Right cardiac atrium (tissue), 5 donors: ENCODE measurements around the gene CER1. TPM values are rescaled to one million over a fixed set of nuclear protein-coding genes. Genes with fewer than 3 reads are reported as not detected.
A peak's percentile ranks its signal among the peaks of the same experiment; 100 is the strongest.

Source experiments
- ATAC-seq, 2 donors: fragments of 200-7000 bp; cut with Tn5 transposase; one replicate each; pipeline versions ENCODE4 v1.8.0 to v1.9.1; 2020; ENCODE audit warnings: moderate library complexity in 2 of 2, mild to moderate bottlenecking in 1 of 2
- DNase-seq, 3 donors: peaks; one replicate each; pipeline ENCODE4 v3.0.0-alpha.2; 2020
- H3K27ac ChIP-seq: one replicate; pipeline ENCODE4 v1.5.1; 2013; ENCODE audit warnings: mild to moderate bottlenecking, low read length, control low read depth, moderate library complexity
- H3K27me3 ChIP-seq: one replicate; pipeline ENCODE4 v1.6.1; 2013; ENCODE audit not compliant: control insufficient read depth, insufficient read depth
- H3K4me1 ChIP-seq: one replicate; pipeline ENCODE4 v1.6.1; 2013; ENCODE audit warnings: low read length; ENCODE audit not compliant: control insufficient read depth, insufficient read depth
- H3K4me3 ChIP-seq: one replicate; pipeline ENCODE4 v1.5.1; 2013; ENCODE audit warnings: low read length, control low read depth
- H3K9me3 ChIP-seq: one replicate; pipeline ENCODE4 v1.6.1; 2013; ENCODE audit warnings: low read length; ENCODE audit not compliant: control insufficient read depth
- WGBS: extraction: QIAGEN DNeasy Blood & Tissue Kit; methylation state at CpG from one replicate; pipeline ENCODE4 v1.1.7; 2013; 5-methylcytosine and 5-hydroxymethylcytosine counted together
- intact Hi-C, 4 donors: fragments of 100-400 bp; cut with DNase I; formaldehyde crosslinking; loops; one replicate each; pipeline versions ENCODE4 v1.11.0 to v1.14.0; 2022 to 2023
- polyA plus RNA-seq: library from polyadenylated mRNA; stranded (reverse); fragments of 200-250 nt; gene quantifications from one replicate; pipeline ENCODE4 v1.2.3, GENCODE V29; 2013
- total RNA-seq, 4 donors: library from RNA; stranded (reverse); fragmentation: NEBNext Ultra II Directional; extraction: Animal tissue kit (Norgen Biotek cat#: 25700); gene quantifications; one replicate each; pipeline ENCODE4 v1.2.1, GENCODE V29; 2021
- donor health status: healthy with polysubstance abuse.
- donor health status: DM: no; HTN: yes; CAD: no.
- donor health status: DM: no; HTN: no; CAD: no.
- donor health status: DM: no; HTN: yes; CAD: no; lungs with severe emphysema.
- donor health status: DM: yes; HTN: yes; CAD: no.

CER1 gene
- total and polyA plus RNA-seq, 5 donors, result not detected

DNA sequence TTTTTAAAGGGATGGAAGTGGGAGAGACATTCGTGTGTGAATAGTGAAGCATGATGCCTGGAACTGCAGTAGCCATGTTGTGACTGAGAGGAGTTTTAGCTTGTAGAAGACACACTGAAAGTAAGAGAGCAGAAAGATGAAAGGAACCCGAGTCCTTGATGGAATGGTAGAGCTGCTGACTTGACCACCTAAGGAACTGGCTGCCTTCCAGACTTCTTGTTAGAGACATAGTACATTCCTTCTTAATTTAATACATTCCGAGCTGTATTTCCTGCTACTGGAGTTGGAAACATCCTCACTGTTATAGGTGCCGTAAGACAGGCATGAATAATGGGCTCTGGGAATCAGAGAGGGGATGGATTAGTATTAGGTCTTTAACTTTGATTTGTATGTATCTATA lies 7.4 kb downstream of the CER1 start:
- H3K4me1 ChIP-seq, result no peaks in the 10 kb centered on the region
- ATAC-seq, result no peak
- H3K27ac ChIP-seq, result no peak overlapping the region
- DNase-seq, result no peak
- no peak overlapping the region for H3K4me3 ChIP-seq
- H3K9me3 ChIP-seq, result no peaks in the 10 kb centered on the region
- 68% methylated on average over 4 of the region's 4 CpGs for WGBS
- intact Hi-C loops, result no loop called here
- H3K27me3 ChIP-seq, result no peaks in the 10 kb centered on the region

DNA sequence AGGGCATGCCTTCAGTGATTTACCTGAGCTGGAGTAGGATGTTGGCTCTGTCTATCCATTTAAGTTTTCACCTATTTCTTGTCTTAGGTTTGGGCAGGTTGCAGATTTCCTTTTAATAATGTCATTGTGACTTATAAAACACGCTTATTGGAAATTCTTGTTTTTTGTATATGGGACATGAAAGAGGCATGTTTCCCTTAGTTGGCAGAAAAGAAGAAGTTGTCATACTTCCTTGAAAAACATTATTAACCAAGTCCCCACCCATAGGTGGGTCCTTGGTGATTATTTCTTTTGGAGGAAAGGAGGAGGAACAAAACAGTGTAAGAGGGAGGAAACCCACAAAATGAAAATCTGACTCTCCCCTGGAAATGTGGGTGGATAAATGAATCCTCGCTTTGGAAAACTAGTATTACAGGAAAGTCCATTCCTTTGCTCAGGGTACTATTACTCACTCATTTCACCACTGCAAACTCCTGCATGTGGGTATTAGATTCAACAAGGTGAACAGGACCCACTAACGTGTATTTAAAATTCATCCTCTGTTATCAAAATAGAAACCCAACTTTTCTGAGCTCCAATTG lies 9.3 kb downstream of the CER1 start:
- H3K27me3 ChIP-seq, result no peaks in the 10 kb centered on the region
- intact Hi-C loops, result no loop called here
- WGBS, result 85% methylated on average over 3 of the region's 3 CpGs
- no peaks in the 10 kb centered on the region for H3K9me3 ChIP-seq
- no peak overlapping the region for H3K4me3 ChIP-seq
- H3K4me1 ChIP-seq, result no peaks in the 10 kb centered on the region
- ATAC-seq, result no peak
- no peak overlapping the region for H3K27ac ChIP-seq
- no peak for DNase-seq

- Histone ChIP-seq H3K9me3 (no peaks in the 10 kb centered on the region), H3K4me3 (no peak overlapping the region), H3K4me1 (no peaks in the 10 kb centered on the region), H3K27ac (no peak overlapping the region), H3K27me3 (no peaks in the 10 kb centered on the region)
- DNase-seq (no peak), ATAC-seq (no peak)
- intact Hi-C loops, result no loop called here
Measured at GRCh38 chr9:14710804-14711203, 11.7 kb downstream of the CER1 start.

DNA sequence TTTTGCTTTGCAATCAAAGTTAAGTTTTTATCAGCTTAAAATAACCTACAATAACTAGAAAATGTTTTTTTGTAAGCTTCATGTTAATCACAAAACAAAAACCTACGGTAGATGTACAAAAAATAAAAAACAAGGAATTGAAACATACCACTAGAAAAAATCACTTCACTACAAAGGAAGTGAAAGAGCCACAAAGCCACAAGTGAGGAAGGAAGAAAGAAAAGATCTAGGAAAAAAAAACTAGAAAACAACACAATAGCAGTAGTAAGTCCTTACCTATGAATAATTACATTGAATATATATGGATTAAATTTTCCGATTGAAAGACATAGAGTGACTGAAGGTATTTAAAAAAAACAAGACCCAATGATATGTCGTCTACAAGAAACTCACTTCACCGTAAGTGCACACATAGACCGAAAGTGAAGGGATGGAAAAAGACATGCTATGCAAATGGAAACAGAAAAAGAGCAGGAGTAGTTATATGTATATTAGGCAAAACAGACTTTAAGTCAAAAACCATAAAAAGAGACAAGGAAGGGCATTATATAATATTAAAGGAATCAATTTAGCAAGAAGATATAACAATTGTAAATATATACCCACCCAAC lies 15.9 kb downstream of the CER1 start:
- Histone ChIP-seq H3K9me3 (no peaks in the 10 kb centered on the region), H3K4me3 (no peak overlapping the region), H3K27ac (no peak overlapping the region), H3K4me1 (no peaks in the 10 kb centered on the region), H3K27me3 (no peaks in the 10 kb centered on the region)
- DNase-seq (no peak), ATAC-seq (no peak)
- intact Hi-C loops, result no loop called here
- 92% methylated on average over 5 of the region's 5 CpGs for WGBS

GRCh38 chr9:14705079-14705478 lies 17.5 kb downstream of the CER1 start:
- Histone ChIP-seq H3K27me3 (no peaks in the 10 kb centered on the region), H3K9me3 (no peaks in the 10 kb centered on the region), H3K4me1 (no peaks in the 10 kb centered on the region), H3K4me3 (no peak overlapping the region), H3K27ac (no peak overlapping the region)
- DNase-seq (no peak), ATAC-seq (no peak)
- intact Hi-C loops, result no loop called here

DNA sequence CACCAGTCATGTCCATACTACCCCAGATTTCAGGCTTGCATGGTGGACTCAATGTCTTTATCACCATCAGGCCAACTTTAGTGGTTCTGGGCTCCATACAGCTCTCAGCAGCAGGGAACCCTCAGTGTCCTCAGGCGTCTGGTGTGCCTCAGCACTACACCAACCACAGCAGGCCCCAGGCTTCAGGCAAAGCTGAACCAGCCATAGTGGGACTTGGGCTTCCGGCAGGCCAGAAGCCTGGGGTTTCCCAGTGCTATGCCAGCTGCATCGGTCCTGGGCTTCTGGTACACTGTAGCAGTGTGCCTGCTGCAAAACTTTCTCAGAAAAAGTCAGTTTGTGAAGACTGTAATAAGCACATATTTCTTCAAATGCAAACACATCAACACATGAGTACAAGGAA lies 18.3 kb downstream of the CER1 start:
- Histone ChIP-seq H3K4me1 (no peaks in the 10 kb centered on the region), H3K9me3 (no peaks in the 10 kb centered on the region), H3K27me3 (no peaks in the 10 kb centered on the region), H3K4me3 (no peak overlapping the region), H3K27ac (no peak overlapping the region)
- intact Hi-C loops, result no loop called here
- 88% methylated on average over 3 of the region's 3 CpGs for WGBS
- DNase-seq (no peak), ATAC-seq (no peak)

DNA sequence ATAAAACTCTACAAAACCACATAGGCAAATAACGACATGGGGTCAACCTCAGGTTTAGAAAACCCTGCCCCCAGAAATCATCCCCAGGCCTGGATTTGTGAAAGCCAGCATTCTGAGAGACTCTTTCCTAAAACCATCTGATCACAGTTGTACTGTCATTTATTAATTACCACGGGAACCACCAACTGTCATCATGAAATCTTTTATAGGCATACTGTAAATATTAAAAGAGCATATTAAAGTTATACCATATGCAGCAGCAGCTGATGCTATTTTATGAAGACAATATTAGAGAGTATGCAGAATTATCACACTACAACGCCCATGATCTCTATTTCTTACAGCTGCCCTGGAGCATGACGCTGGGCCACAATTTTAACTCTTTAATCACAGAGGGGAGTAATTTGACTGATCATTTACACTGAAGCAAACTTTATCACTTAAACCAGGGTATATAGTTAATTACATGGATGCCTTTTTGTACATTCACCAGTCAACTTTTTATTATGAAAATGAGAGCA lies 20.3 kb downstream of the CER1 start:
- Histone ChIP-seq H3K4me3 (no peak overlapping the region), H3K27me3 (no peaks in the 10 kb centered on the region), H3K27ac (no peak overlapping the region), H3K9me3 (no peaks in the 10 kb centered on the region), H3K4me1 (no peaks in the 10 kb centered on the region)
- DNase-seq (no peak), ATAC-seq (no peak)
- intact Hi-C loops, result no loop called here
- WGBS, result 58% methylated on average over 4 of the region's 4 CpGs

- H3K4me1 ChIP-seq, result peaks cover 2% of the 10 kb centered on the region
- 2% methylated on average over 50 of the region's 50 CpGs for WGBS
- DNase-seq (peak; percentile 82 to 92 (median 91)), ATAC-seq (peak; percentile 99)
- H3K9me3 ChIP-seq, result no peaks in the 10 kb centered on the region
- H3K27me3 ChIP-seq, result no peaks in the 10 kb centered on the region
- no peak within 1 kb of the TSS for H3K27ac ChIP-seq
- intact Hi-C loops, result no loop called here
- H3K4me3 ChIP-seq, result peak within 1 kb of the TSS; percentile 90
Measured at GRCh38 chr9:14693251-14693861, 29.2 kb downstream of the CER1 start, which contains the start of gene ZDHHC21. Gene ZDHHC21 (minus strand): TSS chr9:14693432. CDS start chr9:14674340, 19,092 bp downstream.

- no peak for ATAC-seq
- H3K27ac ChIP-seq, result no peak overlapping the region
- 1% methylated on average over 35 of the region's 35 CpGs for WGBS
Measured at GRCh38 chr9:14692470-14693250, 29.9 kb downstream of the CER1 start.

DNA sequence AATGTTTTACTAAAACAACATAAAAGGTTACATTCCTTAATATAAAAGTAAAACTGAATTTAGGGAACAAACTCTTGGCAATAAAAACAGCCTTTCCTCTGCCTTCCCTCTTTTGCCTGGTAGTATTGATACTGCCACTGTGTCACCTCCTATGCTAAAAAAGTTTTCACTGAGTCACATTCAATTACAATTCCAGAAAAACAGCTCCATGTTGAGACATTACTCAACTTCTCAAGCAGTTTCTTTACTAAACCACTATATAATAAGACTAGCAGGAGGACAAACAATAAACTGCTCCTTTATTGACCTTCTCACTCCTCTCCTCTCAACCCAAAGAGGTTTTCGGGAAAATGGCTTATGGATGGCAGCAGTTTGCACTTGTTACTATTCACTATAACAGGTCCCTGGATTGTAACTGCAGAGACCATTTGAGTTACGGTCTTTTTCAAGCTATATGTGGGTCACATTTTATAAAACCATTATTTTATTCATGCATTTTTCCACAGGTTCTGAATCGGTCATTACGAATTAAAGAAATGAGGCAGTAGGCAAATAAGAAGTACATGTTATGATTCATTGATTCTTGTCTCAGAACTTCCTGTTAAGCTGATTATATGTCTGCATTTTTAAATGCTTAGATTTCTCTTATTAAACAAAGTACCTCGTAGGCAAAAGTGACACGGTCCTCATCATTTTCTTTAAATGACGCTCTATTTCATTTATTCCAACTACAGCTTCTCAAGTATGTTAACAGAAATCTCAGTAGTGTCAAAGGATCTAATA lies 31.4 kb downstream of the CER1 start:
- 89% methylated on average over 7 of the region's 7 CpGs for WGBS
- Histone ChIP-seq H3K27ac (no peak overlapping the region), H3K27me3 (no peaks in the 10 kb centered on the region), H3K4me1 (peaks cover 2% of the 10 kb centered on the region), H3K9me3 (no peaks in the 10 kb centered on the region), H3K4me3 (no peak overlapping the region)
- no peak for DNase-seq
- intact Hi-C loops, result no loop called here
- no peak for ATAC-seq

More at GRCh38 chr9:14692470-14693250, 29.9 kb downstream of the CER1 start:
- H3K4me3 ChIP-seq, result peak overlapping the region; percentile 90
- intact Hi-C loops, result no loop called here
- peak in 1 of 3 donors; percentile 13 for DNase-seq
- peaks cover 2% of the 10 kb centered on the region for H3K4me1 ChIP-seq
- no peaks in the 10 kb centered on the region for H3K27me3 ChIP-seq
- H3K9me3 ChIP-seq, result no peaks in the 10 kb centered on the region
